Superior temporal gyrus (tissue), 1 donor: ENCODE data around the gene IQSEC3.
"Not testable (repeated sequence)": the region's sequence is repeated elsewhere in the genome, so short reads cannot be mapped to it uniquely, and the experiment has no call there.

ENCODE experiments used
- DNase-seq: peaks from one replicate; pipeline ENCODE4 v3.0.0-alpha.2; 2016; ENCODE audit errors: extremely low spot score

IQSEC3 gene

GRCh38 chr12:111699-112493 is 45.3 kb downstream of the IQSEC3 start:
- no peak for DNase-seq

GRCh38 chr12:113347-113746 is 46.8 kb downstream of the IQSEC3 start:
- no peak for DNase-seq

GRCh38 chr12:114626-115211 is 48.2 kb downstream of the IQSEC3 start:
- DNase-seq = no peak

GRCh38 chr12:115518-115917 is 49.0 kb downstream of the IQSEC3 start:
- DNase-seq = no peak

GRCh38 chr12:115960-116915 is 49.7 kb downstream of the IQSEC3 start:
- DNase-seq = no peak

- no peak for DNase-seq
These were observed 50.7 kb downstream of the IQSEC3 start for GRCh38 chr12:117311-117710.

- DNase-seq = no peak
These were observed 51.3 kb downstream of the IQSEC3 start for GRCh38 chr12:117816-118345.

GRCh38 chr12:118591-118990 is 52.0 kb downstream of the IQSEC3 start:
- DNase-seq = no peak

GRCh38 chr12:120951-121350 is 54.4 kb downstream of the IQSEC3 start:
- DNase-seq = no peak

GRCh38 chr12:121647-122046 is 55.1 kb downstream of the IQSEC3 start:
- no peak for DNase-seq

- no peak for DNase-seq
These were observed 58.5 kb downstream of the IQSEC3 start for GRCh38 chr12:125075-125474.

GRCh38 chr12:125566-125965 is 59.0 kb downstream of the IQSEC3 start:
- no peak for DNase-seq

- no peak for DNase-seq
These were observed 61.5 kb downstream of the IQSEC3 start for GRCh38 chr12:128079-128478.

GRCh38 chr12:129001-129400 is 62.4 kb downstream of the IQSEC3 start:
- DNase-seq = no peak

- no peak for DNase-seq
These were observed 64.0 kb downstream of the IQSEC3 start for GRCh38 chr12:130519-130918.

GRCh38 chr12:131008-131407 is 64.4 kb downstream of the IQSEC3 start:
- DNase-seq = no peak

- no peak for DNase-seq
These were observed 65.3 kb downstream of the IQSEC3 start for GRCh38 chr12:131732-132495.

GRCh38 chr12:133616-134232 is 67.2 kb downstream of the IQSEC3 start:
- not testable (repeated sequence) for DNase-seq

- DNase-seq = no peak
These were observed 68.6 kb downstream of the IQSEC3 start for GRCh38 chr12:135138-135537.

- DNase-seq = no peak
These were observed 71.8 kb downstream of the IQSEC3 start for GRCh38 chr12:138171-138897.
